ENCODE data around the gene DUOXA1. TPM values are rescaled to one million over a fixed set of nuclear protein-coding genes. Genes with fewer than 3 reads are reported as not detected.

Gene DUOXA1
- polyA plus RNA-seq, 1 donor (not counting 4 experiments of a cell fraction or from before 2014, with no cell fraction given): 15.1 TPM

DNA sequence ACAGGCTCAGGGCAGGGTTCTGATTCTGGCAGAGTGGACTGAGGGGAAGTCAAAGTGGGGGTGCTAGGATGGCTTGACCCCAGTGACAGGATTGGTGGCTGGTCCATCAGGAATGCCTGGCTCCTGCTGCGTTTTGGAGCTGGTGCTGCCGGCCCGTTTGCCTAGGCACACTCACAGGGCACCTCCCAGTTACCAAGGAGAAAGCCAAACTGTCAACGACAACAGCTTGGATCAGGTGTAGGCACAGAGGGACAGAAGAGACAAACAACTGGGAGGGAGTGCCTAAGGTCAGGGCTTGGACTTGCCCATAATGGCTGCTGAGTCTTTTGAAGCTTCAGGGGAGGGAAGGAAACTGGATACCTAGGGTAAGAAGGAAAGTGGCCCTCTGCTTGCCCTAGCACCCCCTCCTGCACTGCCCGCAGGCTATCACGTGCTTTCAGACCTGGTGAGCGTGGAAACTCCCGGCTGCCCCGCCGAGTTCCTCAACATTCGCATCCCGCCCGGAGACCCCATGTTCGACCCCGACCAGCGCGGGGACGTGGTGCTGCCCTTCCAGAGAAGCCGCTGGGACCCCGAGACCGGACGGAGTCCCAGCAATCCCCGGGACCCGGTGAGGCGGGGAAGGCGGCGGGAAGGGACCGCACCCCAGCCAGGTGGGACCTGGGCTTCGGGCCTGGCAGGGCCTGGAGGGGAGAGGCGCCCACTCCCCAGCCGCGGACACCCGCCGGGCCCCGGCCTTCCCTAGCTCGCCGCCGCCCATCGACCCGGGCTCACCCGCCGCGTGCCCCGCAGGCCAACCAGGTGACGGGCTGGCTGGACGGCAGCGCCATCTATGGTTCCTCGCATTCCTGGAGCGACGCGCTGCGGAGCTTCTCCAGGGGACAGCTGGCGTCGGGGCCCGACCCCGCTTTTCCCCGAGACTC lies 5.3 kb upstream of the DUOXA1 start:
- no peak for TF ChIP-seq EZH2 (IDR thresholded peaks at IDR 0.05; ENCODE audit: low read length)
- TF ChIP-seq, protein P1, sequence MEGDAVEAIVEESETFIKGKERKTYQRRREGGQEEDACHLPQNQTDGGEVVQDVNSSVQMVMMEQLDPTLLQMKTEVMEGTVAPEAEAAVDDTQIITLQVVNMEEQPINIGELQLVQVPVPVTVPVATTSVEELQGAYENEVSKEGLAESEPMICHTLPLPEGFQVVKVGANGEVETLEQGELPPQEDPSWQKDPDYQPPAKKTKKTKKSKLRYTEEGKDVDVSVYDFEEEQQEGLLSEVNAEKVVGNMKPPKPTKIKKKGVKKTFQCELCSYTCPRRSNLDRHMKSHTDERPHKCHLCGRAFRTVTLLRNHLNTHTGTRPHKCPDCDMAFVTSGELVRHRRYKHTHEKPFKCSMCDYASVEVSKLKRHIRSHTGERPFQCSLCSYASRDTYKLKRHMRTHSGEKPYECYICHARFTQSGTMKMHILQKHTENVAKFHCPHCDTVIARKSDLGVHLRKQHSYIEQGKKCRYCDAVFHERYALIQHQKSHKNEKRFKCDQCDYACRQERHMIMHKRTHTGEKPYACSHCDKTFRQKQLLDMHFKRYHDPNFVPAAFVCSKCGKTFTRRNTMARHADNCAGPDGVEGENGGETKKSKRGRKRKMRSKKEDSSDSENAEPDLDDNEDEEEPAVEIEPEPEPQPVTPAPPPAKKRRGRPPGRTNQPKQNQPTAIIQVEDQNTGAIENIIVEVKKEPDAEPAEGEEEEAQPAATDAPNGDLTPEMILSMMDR (optimal IDR thresholded peaks at IDR 0.05 in 1 of 3, IDR thresholded peaks at IDR 0.05 in 1 of 3, conservative IDR thresholded peaks at IDR 0.05 in 1 of 3; ENCODE audit: extremely low read depth in 1 of 3, insufficient read depth in 2 of 3, low read length in 3 of 3): peak in 1 of 3 experiments; percentile 30
- Histone ChIP-seq H4K20me1 (ENCODE audit: control insufficient read depth, extremely low read depth, insufficient read depth, low read length) (no peaks in the 10 kb centered on the region), H3K36me3 (ENCODE audit: control insufficient read depth in 2 of 2, extremely low read depth in 1 of 2, insufficient read depth in 2 of 2, low read length in 2 of 2) (peaks cover 7 to 18% of the 10 kb centered on the region in 2 experiments), H2AFZ (ENCODE audit: control insufficient read depth, low read length) (no peak overlapping the region), H3K4me3 (ENCODE audit: control insufficient read depth in 2 of 3, extremely low read depth in 1 of 3, insufficient read depth in 2 of 3, low read depth in 1 of 3, low read length in 3 of 3) (no peak overlapping the region), H3K9me1 (ENCODE audit: control insufficient read depth, extremely low read depth, insufficient read depth, low read length) (no peaks in the 10 kb centered on the region), H3K79me2 (ENCODE audit: control insufficient read depth, insufficient read depth, low read length) (peaks cover 4% of the 10 kb centered on the region), H3K27ac (ENCODE audit: control insufficient read depth, insufficient read depth, low read length) (no peak overlapping the region), H3K9me3 (ENCODE audit: control insufficient read depth, low read depth, low read length) (no peaks in the 10 kb centered on the region), H3K4me1 (ENCODE audit: control insufficient read depth, extremely low read depth, insufficient read depth, low read length) (peaks cover 28% of the 10 kb centered on the region), H3K27me3 (ENCODE audit: control insufficient read depth, extremely low read depth, insufficient read depth, low read length) (no peaks in the 10 kb centered on the region), H3K4me2 (ENCODE audit: control insufficient read depth, extremely low read depth, insufficient read depth, low read depth, low read length) (no peak overlapping the region), H3K9ac (ENCODE audit: control insufficient read depth, extremely low read depth, insufficient read depth, low read length) (no peak overlapping the region)
- no peak for DNase-seq (ENCODE audit: low read depth, low spot score)
- FAIRE-seq: no peak
- dilution Hi-C loops (cut with MboI; ENCODE audit: extremely low pct_ligation_motif_present, low sequenced_read_pairs): no loop called here

DNA sequence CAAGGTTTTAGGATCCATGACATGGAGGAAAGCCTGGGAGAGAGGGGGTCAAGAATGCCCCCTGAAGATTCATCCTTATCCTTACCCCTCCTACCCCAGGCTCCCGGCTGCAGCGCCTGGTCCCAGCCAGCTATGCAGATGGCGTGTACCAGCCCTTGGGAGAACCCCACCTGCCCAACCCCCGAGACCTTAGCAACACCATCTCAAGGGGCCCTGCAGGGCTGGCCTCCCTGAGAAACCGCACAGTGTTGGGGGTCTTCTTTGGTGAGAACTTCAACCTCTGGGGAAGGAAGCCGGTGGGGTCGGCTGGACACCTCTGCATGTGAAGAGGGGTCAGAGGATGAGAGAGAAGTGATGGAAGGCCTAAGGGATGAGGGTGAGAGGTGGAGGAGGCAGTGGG lies 4.4 kb upstream of the DUOXA1 start:
- no peaks in the 10 kb centered on the region for H3K9me3 ChIP-seq (ENCODE audit: control insufficient read depth, low read depth, low read length)
- no peak overlapping the region for H3K4me3 ChIP-seq (ENCODE audit: control insufficient read depth in 2 of 3, extremely low read depth in 1 of 3, insufficient read depth in 2 of 3, low read depth in 1 of 3, low read length in 3 of 3)
- FAIRE-seq (no peak), DNase-seq (ENCODE audit: low read depth, low spot score) (no peak)
- no peak overlapping the region for H3K4me2 ChIP-seq (ENCODE audit: control insufficient read depth, extremely low read depth, insufficient read depth, low read depth, low read length)
- H4K20me1 ChIP-seq (ENCODE audit: control insufficient read depth, extremely low read depth, insufficient read depth, low read length): no peaks in the 10 kb centered on the region
- dilution Hi-C loops (cut with MboI; ENCODE audit: extremely low pct_ligation_motif_present, low sequenced_read_pairs): no loop called here
- H2AFZ ChIP-seq (ENCODE audit: control insufficient read depth, low read length): no peak overlapping the region
- H3K9me1 ChIP-seq (ENCODE audit: control insufficient read depth, extremely low read depth, insufficient read depth, low read length): no peaks in the 10 kb centered on the region
- no peaks in the 10 kb centered on the region for H3K27me3 ChIP-seq (ENCODE audit: control insufficient read depth, extremely low read depth, insufficient read depth, low read length)
- H3K9ac ChIP-seq (ENCODE audit: control insufficient read depth, extremely low read depth, insufficient read depth, low read length): no peak overlapping the region
- no peak overlapping the region for H3K27ac ChIP-seq (ENCODE audit: control insufficient read depth, insufficient read depth, low read length)
- peaks cover 4% of the 10 kb centered on the region for H3K79me2 ChIP-seq (ENCODE audit: control insufficient read depth, insufficient read depth, low read length)
- peaks cover 28% of the 10 kb centered on the region for H3K4me1 ChIP-seq (ENCODE audit: control insufficient read depth, extremely low read depth, insufficient read depth, low read length)
- peaks cover 7 to 14% of the 10 kb centered on the region in 2 experiments for H3K36me3 ChIP-seq (ENCODE audit: control insufficient read depth in 2 of 2, extremely low read depth in 1 of 2, insufficient read depth in 2 of 2, low read length in 2 of 2)
- no peak for TF ChIP-seq EZH2 (IDR thresholded peaks at IDR 0.05; ENCODE audit: low read length)
- TF ChIP-seq, protein P1 (optimal IDR thresholded peaks at IDR 0.05 in 1 of 3, IDR thresholded peaks at IDR 0.05 in 1 of 3, conservative IDR thresholded peaks at IDR 0.05 in 1 of 3; ENCODE audit: extremely low read depth in 1 of 3, insufficient read depth in 2 of 3, low read length in 3 of 3): no peak

Measured in keratinocyte (primary cell).